ENCODE data around the gene ERC2.
A peak's percentile ranks its signal among the peaks of the same experiment; 100 is the strongest.

ERC2 gene

GRCh38 chr3:55488398-55489055 is 979.7 kb downstream of the ERC2 start:
- no peak for DNase-seq (ENCODE audit: low read depth)

GRCh38 chr3:55487381-55488241 is 980.7 kb downstream of the ERC2 start:
- no peak for DNase-seq (ENCODE audit: low read depth)

DNA sequence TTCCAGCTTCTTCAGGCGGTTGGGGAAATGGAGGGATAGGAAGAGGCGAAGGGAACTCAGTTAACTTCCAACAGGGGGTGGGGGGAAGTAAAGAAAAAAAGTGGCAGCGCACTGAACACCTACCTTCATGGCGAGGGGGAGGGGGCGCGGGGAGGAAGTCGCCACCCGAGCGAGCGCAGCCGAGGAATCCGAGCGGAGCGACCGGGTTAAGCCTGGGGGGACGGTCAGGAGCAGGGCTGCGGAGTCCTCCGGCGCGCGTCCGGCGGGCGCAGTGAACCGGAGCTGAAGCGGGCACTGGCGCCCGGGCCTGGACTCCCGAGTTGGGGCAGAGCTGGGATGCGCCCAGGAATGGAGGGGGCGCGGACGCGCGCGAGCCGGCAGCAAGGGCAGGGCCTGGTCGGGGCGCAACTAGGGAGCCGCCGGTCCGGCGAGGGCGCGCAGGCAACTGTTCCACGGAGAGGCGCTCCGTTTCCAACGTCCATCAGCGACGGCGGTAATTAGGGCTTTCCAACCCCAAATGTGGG is 981.3 kb downstream of the ERC2 start, which contains the start of gene WNT5A:
TSS of gene WNT5A (minus strand) at position 450 of the 524 bp plus-strand sequence. CDS start at position 129, 321 bp downstream.
- DNase-seq (ENCODE audit: low read depth): no peak

DNA sequence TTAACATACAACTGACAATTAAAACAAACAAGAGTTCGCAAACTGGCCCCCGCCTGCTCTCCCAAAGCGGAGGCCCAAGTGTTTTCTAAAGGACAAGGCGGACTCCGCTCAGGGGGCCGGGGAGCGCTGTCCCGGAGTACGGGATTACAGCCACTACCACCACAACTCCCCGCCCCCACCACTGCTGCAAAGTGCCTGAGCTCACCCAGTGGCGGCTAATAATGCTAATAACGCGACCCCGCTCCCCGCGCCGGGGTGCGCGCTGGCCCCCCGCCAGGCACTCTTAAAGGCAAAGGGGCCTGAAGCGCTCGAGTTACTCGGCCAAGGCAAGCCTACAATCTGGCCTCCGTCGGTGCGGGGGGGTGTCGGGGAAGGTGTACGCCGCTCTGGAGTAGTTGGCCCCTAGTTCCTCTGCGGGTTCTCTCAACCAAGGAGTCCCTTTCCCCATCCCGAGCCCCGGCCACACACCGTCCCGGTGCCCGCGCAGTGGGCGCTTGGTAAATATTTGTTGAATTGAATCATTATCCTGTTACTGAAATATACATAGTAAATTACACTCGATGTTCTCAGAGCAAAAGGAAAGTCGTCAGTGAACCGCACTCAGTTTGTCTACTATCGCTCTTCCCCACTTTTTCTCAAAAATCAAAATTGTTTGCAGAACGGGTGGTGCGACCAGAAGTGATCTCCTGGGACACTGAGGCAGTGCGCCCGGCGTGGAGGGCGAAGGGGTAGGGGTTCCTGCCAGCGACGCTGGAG is 982.0 kb downstream of the ERC2 start:
- DNase-seq (ENCODE audit: low read depth): no peak

DNA sequence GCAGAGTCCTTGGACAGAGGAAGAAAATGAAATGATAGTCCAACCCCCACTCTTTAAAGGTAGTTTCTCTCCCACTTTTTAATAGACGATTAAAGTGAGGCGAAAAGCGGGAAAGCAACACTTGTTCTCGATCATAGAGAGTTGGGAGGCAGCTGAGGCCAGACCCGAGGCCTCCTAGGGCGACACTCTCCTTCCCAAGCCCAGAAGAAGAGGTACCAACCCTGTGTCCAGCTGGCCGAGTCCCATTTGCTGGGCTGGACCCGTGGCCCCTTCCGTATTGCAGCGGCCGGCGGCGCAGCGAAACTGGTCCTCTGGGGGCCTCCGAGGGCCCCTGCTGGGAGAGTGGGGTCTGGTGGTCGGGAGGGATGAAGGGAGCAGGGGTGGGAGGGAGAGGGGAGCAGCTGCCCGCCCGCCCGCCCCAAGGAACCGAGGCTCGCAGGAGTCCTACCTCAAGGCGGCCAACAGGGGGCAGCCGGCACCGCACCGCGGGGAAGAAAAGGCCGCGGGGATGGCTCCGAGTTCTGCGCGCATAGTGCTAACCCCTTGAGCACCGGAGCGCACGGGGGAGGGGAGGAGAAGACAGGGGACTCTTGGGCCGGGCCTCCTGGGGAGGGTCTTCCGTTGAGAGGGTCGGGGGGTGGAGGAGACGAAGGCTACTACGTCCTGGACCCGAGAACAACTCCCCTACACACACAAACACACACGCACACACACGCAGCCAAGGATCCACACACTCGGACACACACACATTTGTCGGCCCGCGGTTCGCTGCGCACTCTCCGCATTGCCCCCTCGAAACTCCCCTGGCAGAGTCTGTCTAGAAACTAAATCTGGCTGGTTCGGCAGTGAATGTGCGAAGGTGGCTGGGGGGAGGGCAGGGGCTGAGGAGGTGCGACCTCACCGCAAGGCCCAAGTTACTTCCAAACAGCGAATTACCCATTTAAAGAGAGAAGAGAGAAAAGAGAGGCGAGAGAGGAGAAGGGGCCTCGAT is 983.2 kb downstream of the ERC2 start:
- peak; percentile 12 for DNase-seq (ENCODE audit: low read depth)

- DNase-seq (ENCODE audit: low read depth): no peak
These were observed 984.0 kb downstream of the ERC2 start for GRCh38 chr3:55484191-55484689.

DNA sequence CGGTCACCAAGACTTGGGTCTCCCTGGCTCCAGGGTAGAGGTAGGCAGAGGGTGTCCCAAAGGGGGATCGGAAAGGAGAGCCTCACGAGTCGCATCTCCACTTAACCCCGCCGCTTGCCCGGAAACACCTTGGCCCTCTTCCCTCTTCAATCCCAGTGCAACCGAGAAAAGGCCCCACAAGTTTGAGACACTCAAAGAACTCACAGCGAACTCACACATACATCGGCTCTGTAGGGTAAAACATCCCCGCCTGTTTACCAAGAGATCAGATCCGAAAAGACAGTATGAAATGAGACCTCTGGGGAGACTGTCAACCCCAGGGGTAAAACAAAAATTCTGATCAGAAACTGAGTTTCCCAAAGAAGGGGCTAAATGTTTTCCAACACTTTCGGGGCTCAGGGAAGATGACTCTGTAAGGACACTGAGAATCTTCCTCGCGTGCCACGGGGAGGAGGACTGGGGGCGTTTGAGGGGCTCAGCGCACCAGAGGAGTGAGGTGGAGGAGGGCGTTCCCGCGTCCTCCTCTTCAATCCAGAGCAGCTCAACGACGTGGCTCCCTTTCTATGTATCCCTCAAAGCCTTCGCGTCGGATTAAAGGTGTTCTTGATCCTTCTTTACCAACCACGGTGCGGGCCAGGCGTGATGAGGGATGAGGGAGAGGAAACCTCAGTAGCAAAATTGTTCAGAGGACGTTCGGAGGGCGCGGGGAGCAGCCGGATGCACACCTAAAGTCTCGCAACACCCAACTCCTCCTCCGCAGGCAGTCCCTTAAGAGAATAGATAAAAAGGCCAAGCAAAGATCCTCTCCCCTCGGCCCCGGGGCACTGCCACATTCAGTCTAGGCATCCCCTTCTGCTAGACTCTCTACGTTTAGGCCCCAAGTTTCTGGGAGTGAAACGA is 984.8 kb downstream of the ERC2 start:
- DNase-seq (ENCODE audit: low read depth): no peak

- DNase-seq (ENCODE audit: low read depth): no peak
These were observed 985.6 kb downstream of the ERC2 start for GRCh38 chr3:55482496-55483195.

GRCh38 chr3:55481744-55482495 is 986.3 kb downstream of the ERC2 start:
- DNase-seq (ENCODE audit: low read depth): no peak

DNA sequence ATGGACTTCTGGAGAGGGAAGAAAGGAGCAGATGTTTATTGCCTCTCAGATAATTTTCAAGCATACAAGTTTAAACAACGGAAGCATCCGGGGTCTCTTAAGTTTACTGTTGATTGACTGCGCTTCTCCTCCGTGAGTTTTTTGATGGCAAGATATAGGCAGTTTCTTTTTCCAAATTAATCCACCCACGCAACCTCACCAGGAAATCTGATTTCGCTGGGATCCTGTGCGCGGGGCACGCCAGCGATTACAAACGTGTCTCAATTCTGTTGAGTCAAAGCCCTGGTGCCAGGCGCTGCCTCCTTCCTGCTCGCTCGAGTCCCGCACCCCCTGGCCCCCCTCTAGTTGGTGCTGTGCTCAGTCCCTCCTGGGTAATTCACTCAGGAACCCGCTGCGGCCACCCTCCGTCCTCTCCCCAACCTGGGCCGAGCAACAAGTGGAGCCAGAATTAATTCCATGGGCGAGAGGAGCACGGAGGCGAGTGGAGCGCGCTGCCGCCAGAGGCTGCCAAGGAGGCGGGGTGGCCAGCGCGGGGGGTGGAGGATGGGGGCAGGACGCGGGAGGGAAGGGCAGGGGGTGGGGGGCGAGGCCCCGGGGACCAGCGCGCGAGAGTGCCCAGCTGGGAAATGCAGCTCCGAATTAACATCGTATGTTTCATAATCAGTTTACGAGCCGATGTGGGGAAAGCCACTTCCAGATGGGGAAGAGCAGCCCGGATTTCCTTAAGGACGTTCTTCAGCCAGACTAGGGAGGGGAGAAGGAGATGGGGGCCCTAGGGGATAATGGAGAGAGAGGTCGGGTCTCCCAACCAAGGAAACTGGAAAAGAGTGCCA is 987.1 kb downstream of the ERC2 start:
- DNase-seq (ENCODE audit: low read depth): no peak

- DNase-seq (ENCODE audit: low read depth): no peak
These were observed 990.7 kb downstream of the ERC2 start for GRCh38 chr3:55477306-55478303.

- DNase-seq (ENCODE audit: low read depth): no peak
These were observed 991.8 kb downstream of the ERC2 start for GRCh38 chr3:55476515-55476914.

- no peak for DNase-seq (ENCODE audit: low read depth)
These were observed 994.0 kb downstream of the ERC2 start for GRCh38 chr3:55474213-55474632.

DNA sequence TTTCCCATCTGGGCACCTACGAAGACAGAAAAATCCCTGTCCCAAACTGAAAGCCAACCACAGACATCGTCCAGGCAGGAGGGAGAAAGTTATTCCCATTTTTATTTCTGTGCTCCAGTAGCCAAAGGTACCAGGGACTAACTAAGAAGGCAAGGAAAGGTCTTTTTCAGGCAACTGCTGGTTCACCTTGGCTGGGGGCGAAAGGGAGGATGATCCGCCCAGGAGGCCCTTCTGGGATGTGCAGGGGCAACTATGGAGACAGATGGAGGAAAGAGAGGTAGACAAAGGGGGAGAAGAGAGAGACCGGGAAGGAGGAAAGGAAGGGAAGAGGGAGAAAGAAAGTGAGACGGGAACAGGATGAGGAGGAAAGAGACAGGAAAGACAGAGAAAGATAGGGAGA is 994.5 kb downstream of the ERC2 start:
- DNase-seq (ENCODE audit: low read depth): no peak

DNA sequence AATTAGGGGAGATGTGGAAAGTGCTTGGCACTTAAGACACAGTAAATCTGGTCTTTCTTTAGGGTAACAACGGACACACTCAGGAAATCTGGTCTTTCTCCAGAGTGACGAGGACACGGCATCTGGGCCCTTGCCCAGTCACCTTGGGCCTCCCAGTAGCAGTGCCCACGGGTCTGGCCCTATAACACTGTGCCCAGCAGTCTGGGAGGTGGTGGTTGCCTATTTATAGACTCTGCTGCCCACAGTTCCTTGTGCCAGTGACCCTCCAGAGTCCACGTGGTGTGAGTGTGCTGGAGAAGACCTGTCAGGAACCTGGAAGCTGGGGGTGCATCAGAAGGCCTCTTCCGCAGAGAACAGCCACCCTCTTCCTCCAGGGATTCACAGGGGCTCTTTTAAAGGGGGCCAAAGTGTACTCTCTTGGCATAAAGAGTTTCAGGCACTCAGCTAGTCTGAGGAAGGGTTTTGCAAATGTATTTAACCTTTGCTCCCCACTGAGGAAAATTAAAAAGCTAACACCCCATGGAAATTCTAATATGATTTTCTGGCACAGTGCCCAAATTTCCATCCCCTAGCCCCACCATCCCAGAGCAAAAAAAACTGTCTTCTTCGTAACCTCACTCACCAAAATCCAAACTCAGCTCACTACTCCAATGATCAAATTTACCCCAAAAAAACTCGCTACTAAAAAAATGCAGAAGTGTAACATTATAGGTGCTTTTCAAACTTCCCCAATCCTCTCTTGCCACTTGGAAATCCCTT is 996.6 kb downstream of the ERC2 start:
- no peak for DNase-seq (ENCODE audit: low read depth)

GRCh38 chr3:55471084-55471483 is 997.2 kb downstream of the ERC2 start:
- DNase-seq (ENCODE audit: low read depth): no peak

Data from stimulated activated CD8-positive, alpha-beta memory T cell treated with anti-CD3 and anti-CD28 coated beads, Interleukin-4, amount 100 ng/mL, for 24 hours (primary cell).